Hepatocyte (in vitro differentiated cells): ENCODE data around the gene EHD1.
A peak's percentile ranks its signal among the peaks of the same experiment; 100 is the strongest.

Experiments used
- CTCF ChIP-seq: fragments of 200-600 bp; sonication (generic); IDR thresholded peaks from 2 replicates; pipeline ENCODE4 v1.5.1; 2016; ENCODE audit warnings: antibody characterized with exemption, mild to moderate bottlenecking; ENCODE audit not compliant: poor library complexity
- EZH2 ChIP-seq: fragments of 200-600 bp; sonication (generic); IDR thresholded peaks from 2 replicates; pipeline ENCODE4 v1.6.1; 2016; ENCODE audit warnings: antibody characterized with exemption, mild to moderate bottlenecking, borderline replicate concordance
- EZH2phosphoT487 ChIP-seq: fragments of 200-600 bp; sonication (generic); IDR thresholded peaks from one replicate; pipeline ENCODE4 v1.6.1; 2018; ENCODE audit warnings: antibody characterized with exemption, mild to moderate bottlenecking, low read depth, moderate library complexity; ENCODE audit not compliant: unreplicated experiment, severe bottlenecking

- peak; percentile 29 for TF ChIP-seq CTCF
- no peak for TF ChIP-seq EZH2phosphoT487
- no peak for TF ChIP-seq EZH2
These were observed 8.7 kb downstream of the EHD1 start for GRCh38 chr11:64869571-64870175.
